H1 (cell line): ENCODE measurements around the gene BBS12. TPM values are rescaled to one million over a fixed set of nuclear protein-coding genes. Genes with fewer than 3 reads are reported as not detected.
"Not testable (repeated sequence)": the region's sequence is repeated elsewhere in the genome, so short reads cannot be mapped to it uniquely, and the experiment has no call there.

Experiments used
- CTCF ChIA-PET: fragments of 300-600 bp; sonication (Branson Sonifier 250); formaldehyde crosslinking; loops from one replicate; lab custom pipeline; 2021; ENCODE audit not compliant: partially characterized antibody; lab: Charles Lee
- POLR2A ChIA-PET: fragments of 300-600 bp; sonication (Branson Sonifier 250); formaldehyde crosslinking; loops from one replicate; lab custom pipeline; 2021; ENCODE audit warnings: inconsistent platforms; ENCODE audit not compliant: partially characterized antibody; lab: Charles Lee
- DNase-seq, 2 experiments: peaks; one replicate each; pipeline versions ENCODE4 v3.0.0 to v3.0.0-alpha.2; 2010 to 2022; ENCODE audit warnings: low spot score in 2 of 2, low read depth in 1 of 2, mixed read lengths in 1 of 2
- FAIRE-seq: peaks from 2 replicates; lab custom pipeline; 2011; peaks lifted over from hg19 to GRCh38; lab: Jason Lieb, UNC
- H2AFZ ChIP-seq: 2 replicates; pipeline ENCODE4 v1.8.1; 2012; ENCODE audit warnings: low read length, inconsistent platforms
- H2AK5ac ChIP-seq: 2 replicates; pipeline ENCODE4 v1.6.1; 2013; ENCODE audit warnings: low read depth, low read length
- H2BK120ac ChIP-seq: replicated peaks from 2 replicates; pipeline ENCODE3; 2013; ENCODE audit warnings: low read depth, low read length, inconsistent platforms
- H2BK12ac ChIP-seq: 2 replicates; pipeline ENCODE4 v1.6.1; 2013; ENCODE audit warnings: low read depth, low read length
- H2BK15ac ChIP-seq: 2 replicates; pipeline ENCODE4 v1.6.1; 2013; ENCODE audit warnings: low read length
- H2BK20ac ChIP-seq: 2 replicates; pipeline ENCODE4 v1.6.1; 2013; ENCODE audit warnings: low read length
- H2BK5ac ChIP-seq: 2 replicates; pipeline ENCODE4 v1.6.1; 2013; ENCODE audit warnings: low read depth, low read length
- H3K14ac ChIP-seq: 2 replicates; pipeline ENCODE4 v1.6.1; 2013; ENCODE audit warnings: inconsistent platforms; ENCODE audit not compliant: insufficient read length
- H3K18ac ChIP-seq: 2 replicates; pipeline ENCODE4 v1.6.1; 2013; ENCODE audit warnings: low read length; ENCODE audit errors: extremely low read depth
- H3K23ac ChIP-seq: 2 replicates; pipeline ENCODE4 v1.6.1; 2013; ENCODE audit warnings: inconsistent platforms; ENCODE audit not compliant: insufficient read length
- H3K23me2 ChIP-seq: 2 replicates; pipeline ENCODE4 v1.6.1; 2013; ENCODE audit warnings: low read depth, low read length
- H3K27ac ChIP-seq: 2 replicates; pipeline ENCODE4 v1.6.1; 2011; ENCODE audit warnings: low read depth, low read length, inconsistent platforms
- H3K27me3 ChIP-seq, 4 experiments: replicated peaks in 1 of 4; 1 replicate in 1 of 4; 2 replicates in 3 of 4; pipeline versions ENCODE4 v1.6.1 to v1.8.1; 2011 to 2013; ENCODE audit warnings: low read length in 3 of 4, mild to moderate bottlenecking in 3 of 4, inconsistent platforms in 2 of 4, mixed read lengths in 2 of 4, moderate library complexity in 1 of 4; ENCODE audit not compliant: control insufficient read depth in 3 of 4, insufficient read depth in 3 of 4; ENCODE audit errors: extremely low read depth in 1 of 4
- H3K36me3 ChIP-seq, 4 experiments: 2 replicates each; pipeline versions ENCODE4 v1.6.1 to v1.8.1; 2011 to 2013; ENCODE audit warnings: mild to moderate bottlenecking in 4 of 4, low read length in 3 of 4, moderate library complexity in 2 of 4, control low read depth in 1 of 4, inconsistent platforms in 1 of 4; ENCODE audit not compliant: insufficient read depth in 4 of 4, control insufficient read depth in 2 of 4
- H3K4ac ChIP-seq: replicated peaks from 2 replicates; pipeline ENCODE3; 2013; ENCODE audit warnings: low read length, low read depth, mixed read lengths, inconsistent platforms; ENCODE audit not compliant: insufficient read length
- H3K4me1 ChIP-seq, 4 experiments: replicated peaks in 1 of 4; 1 replicate in 1 of 4; 2 replicates in 3 of 4; pipeline versions ENCODE4 v1.6.1 to v1.8.1; 2011 to 2013; ENCODE audit warnings: low read length in 3 of 4, inconsistent platforms in 2 of 4, mixed read lengths in 1 of 4; ENCODE audit not compliant: insufficient read depth in 4 of 4, control insufficient read depth in 3 of 4
- H3K4me2 ChIP-seq, 2 experiments: 2 replicates each; pipeline versions ENCODE4 v1.6.1 to v1.8.1; 2011 to 2013; ENCODE audit warnings: low read depth in 2 of 2, low read length in 2 of 2, control low read depth in 1 of 2, inconsistent platforms in 1 of 2, mild to moderate bottlenecking in 1 of 2; ENCODE audit not compliant: insufficient read depth in 1 of 2
- H3K4me3 ChIP-seq, 4 experiments: fragments of 200-600, 300-600 bp in 1 of 4; sonication (generic), shearing (Covaris generic), sonication (Bioruptor Twin) in 1 of 4; 2 replicates each; pipeline versions ENCODE4 v1.5.1 to v1.8.1; 2011 to 2016; ENCODE audit warnings: low read length in 4 of 4, low read depth in 3 of 4, control low read depth in 2 of 4, inconsistent platforms in 2 of 4, mild to moderate bottlenecking in 2 of 4, mixed read lengths in 1 of 4, moderate library complexity in 1 of 4; ENCODE audit not compliant: insufficient read depth in 2 of 4; ENCODE audit errors: extremely low read depth in 1 of 4
- H3K56ac ChIP-seq: replicated peaks from 2 replicates; pipeline ENCODE3; 2013; ENCODE audit warnings: low read depth, mild to moderate bottlenecking, mixed read lengths, low read length, inconsistent platforms; ENCODE audit not compliant: insufficient read length
- H3K79me1 ChIP-seq: 2 replicates; pipeline ENCODE4 v1.6.1; 2013; ENCODE audit warnings: low read depth, low read length, control low read depth
- H3K79me2 ChIP-seq, 2 experiments: 2 replicates each; pipeline versions ENCODE4 v1.6.1 to v1.8.1; 2012 to 2013; ENCODE audit warnings: low read length in 2 of 2, mild to moderate bottlenecking in 2 of 2, inconsistent platforms in 1 of 2; ENCODE audit not compliant: insufficient read depth in 2 of 2, control insufficient read depth in 1 of 2
- H3K9ac ChIP-seq, 4 experiments: replicated peaks in 1 of 4; 1 replicate in 1 of 4; 2 replicates in 3 of 4; pipeline versions ENCODE4 v1.6.1 to v1.8.1; 2011 to 2013; ENCODE audit warnings: low read depth in 3 of 4, low read length in 3 of 4, control low read depth in 2 of 4, mild to moderate bottlenecking in 2 of 4, moderate library complexity in 2 of 4, inconsistent platforms in 1 of 4; ENCODE audit errors: extremely low read depth in 1 of 4
- H3K9me3 ChIP-seq, 2 experiments: 2 replicates each; pipeline versions ENCODE4 v1.6.1 to v1.8.1; 2012 to 2013; ENCODE audit warnings: mild to moderate bottlenecking in 2 of 2, moderate library complexity in 2 of 2, control low read depth in 1 of 2, inconsistent platforms in 1 of 2, low read depth in 1 of 2, low read length in 1 of 2, mixed read lengths in 1 of 2; ENCODE audit not compliant: insufficient read depth in 2 of 2
- H4K20me1 ChIP-seq, 2 experiments: replicated peaks in 1 of 2; 2 replicates each; pipeline versions ENCODE3 to v1.8.1; 2011 to 2013; ENCODE audit warnings: inconsistent platforms in 2 of 2, low read length in 2 of 2, mild to moderate bottlenecking in 1 of 2; ENCODE audit not compliant: insufficient read depth in 2 of 2, control insufficient read depth in 1 of 2
- H4K5ac ChIP-seq: 2 replicates; pipeline ENCODE4 v1.6.1; 2013; ENCODE audit warnings: low read length, low read depth, mixed read lengths, inconsistent platforms; ENCODE audit not compliant: insufficient read length
- H4K8ac ChIP-seq: 2 replicates; pipeline ENCODE4 v1.8.0; 2013; ENCODE audit warnings: mild to moderate bottlenecking, moderate library complexity, low read length, inconsistent platforms; ENCODE audit not compliant: insufficient read depth; ENCODE audit errors: extremely low read depth
- H4K91ac ChIP-seq: replicated peaks from 2 replicates; pipeline ENCODE3; 2013; ENCODE audit warnings: low read length, mixed read lengths, inconsistent platforms; ENCODE audit not compliant: insufficient read length
- ATF2 ChIP-seq: IDR thresholded peaks from 2 replicates; pipeline ENCODE4 v1.6.1; 2012; ENCODE audit warnings: low read length, inconsistent platforms
- E2F6 ChIP-seq: IDR thresholded peaks from 2 replicates; pipeline ENCODE4 v1.6.1; 2012; ENCODE audit warnings: inconsistent platforms
- WGBS, 2 experiments: shearing (Covaris generic) in 1 of 2; methylation state at CpG; one replicate each; pipeline versions ENCODE4 v1.1.6 to v1.1.7; 2013 to 2015; ENCODE audit warnings: low lambda C conversion rate in 2 of 2, mixed read lengths in 2 of 2, inconsistent platforms in 1 of 2, low coverage in 1 of 2, missing lambda C conversion rate in 1 of 2; ENCODE audit not compliant: insufficient replicate concordance in 2 of 2, insufficient coverage in 1 of 2, insufficient read length in 1 of 2; ENCODE audit errors: extremely low coverage in 1 of 2, missing lambda C conversion rate in 1 of 2; 5-methylcytosine and 5-hydroxymethylcytosine counted together
- polyA plus RNA-seq, 7 experiments: library from polyadenylated mRNA; depleted of rRNA in 3 of 7; stranded (reverse) in 5 of 7; unstranded in 2 of 7; fragments of >200 nt in 5 of 7; fragments of 200-250 nt in 2 of 7; gene quantifications; 1 replicate in 5 of 7; 2 replicates in 1 of 7; 4 replicates in 1 of 7; pipeline versions ENCODE4 v1.2.1 to v1.2.3, GENCODE V29; 2011 to 2013; ENCODE audit warnings: missing spikeins in 2 of 7, mixed read lengths in 2 of 7
- total RNA-seq: library from RNA; stranded (reverse); fragmentation: NEBNext Ultra II Directional; extraction: Animal tissue kit (Norgen Biotek cat#: 25700); gene quantifications from 2 replicates; pipeline ENCODE4 v1.2.1, GENCODE V29; 2021

Gene BBS12
- total and polyA plus RNA-seq, 2 of the 8 experiments (the other 6 are each of a cell fraction or from before 2014, with no cell fraction given) = 0.88 to 2.6 TPM

GRCh38 chr4:122785099-122785498, 52.6 kb downstream of the BBS12 start (continued):
- no peak for TF ChIP-seq ATF2
- no peak for TF ChIP-seq E2F6

- not testable (repeated sequence) for H4K20me1 ChIP-seq, H3K27ac ChIP-seq
Measured at GRCh38 chr4:122786296-122786695, 53.8 kb downstream of the BBS12 start.

More at GRCh38 chr4:122786296-122786695, 53.8 kb downstream of the BBS12 start:
- H3K36me3 ChIP-seq, FAIRE-seq, H4K8ac ChIP-seq, H3K23ac ChIP-seq, H2BK120ac ChIP-seq, DNase-seq, CTCF ChIA-PET, H4K91ac ChIP-seq, H2BK15ac ChIP-seq, H3K4me2 ChIP-seq, H3K27me3 ChIP-seq, H3K79me2 ChIP-seq, H3K4me3 ChIP-seq, H3K79me1 ChIP-seq, H3K4ac ChIP-seq, H2AFZ ChIP-seq, H3K23me2 ChIP-seq, H4K5ac ChIP-seq, H3K14ac ChIP-seq, H3K9me3 ChIP-seq, POLR2A ChIA-PET, H3K56ac ChIP-seq, H3K9ac ChIP-seq, H2BK20ac ChIP-seq: not testable (repeated sequence)
- peak overlapping the region; percentile 73 for H2BK12ac ChIP-seq
- H3K4me1 ChIP-seq = peaks cover 7 to 21% (median 16%) of the 10 kb centered on the region in 4 experiments
- 94% methylated on average over 4 of the region's 4 CpGs; no CpG with 5 or more reads in 1 of the 2 experiments for WGBS, 2 experiments
- H2BK5ac ChIP-seq = peak overlapping the region; percentile 57; the same call in 1 of the 2 replicates
- H3K18ac ChIP-seq = peak overlapping the region; percentile 60; the same call in 1 of the 2 replicates
- peak overlapping the region; percentile 89; the same call in 1 of the 2 replicates for H2AK5ac ChIP-seq
